Subcutaneous adipose tissue (tissue), 4 donors: ENCODE results near the gene ANHX. TPM values are rescaled to one million over a fixed set of nuclear protein-coding genes. Genes with fewer than 3 reads are reported as not detected.

Experiments
- total RNA-seq, 4 donors: library from RNA; depleted of rRNA; stranded (reverse); fragments of >200 nt; gene quantifications; one replicate each; pipeline ENCODE4 v1.1.0, GENCODE V29; 2016
- TF ChIP-seq, protein P1 (sequence below): fragments of 450-650 bp; IDR thresholded peaks from one replicate; pipeline ENCODE4 v1.5.1; 2016; ENCODE audit warnings: low read depth, mild to moderate bottlenecking, control low read depth, antibody characterized with exemption, moderate library complexity

ANHX gene
- total RNA-seq, 4 donors from 2014 or later, result not detected

DNA sequence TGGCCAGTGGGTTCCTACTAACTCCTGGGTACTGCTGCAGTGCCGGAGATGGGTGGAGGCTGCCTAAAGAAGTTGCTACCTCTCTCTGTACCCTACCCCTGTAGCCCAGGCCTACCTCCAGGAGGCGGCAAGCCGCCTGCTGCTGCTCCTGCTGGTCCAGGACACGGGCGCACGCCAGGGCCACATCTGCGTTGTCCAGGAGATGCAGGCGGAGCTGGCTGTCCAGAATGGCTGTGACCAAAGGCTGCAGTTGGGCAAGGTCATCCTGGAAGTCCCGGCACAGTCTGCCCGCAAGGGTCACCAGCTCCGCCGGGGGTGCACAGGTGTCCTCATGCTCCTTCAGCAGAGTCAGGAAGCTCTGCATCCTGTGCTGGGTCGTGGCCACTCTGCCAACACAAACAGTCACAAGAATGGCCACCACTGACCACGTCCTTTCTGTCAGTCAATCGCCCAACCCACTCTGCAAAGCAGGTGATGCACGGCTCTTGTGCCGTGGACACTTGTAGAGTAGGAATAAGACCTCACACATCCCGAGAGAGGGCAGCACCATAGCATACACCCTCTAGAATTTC, 1.6 kb downstream of the ANHX start:
- TF ChIP-seq, protein P1, sequence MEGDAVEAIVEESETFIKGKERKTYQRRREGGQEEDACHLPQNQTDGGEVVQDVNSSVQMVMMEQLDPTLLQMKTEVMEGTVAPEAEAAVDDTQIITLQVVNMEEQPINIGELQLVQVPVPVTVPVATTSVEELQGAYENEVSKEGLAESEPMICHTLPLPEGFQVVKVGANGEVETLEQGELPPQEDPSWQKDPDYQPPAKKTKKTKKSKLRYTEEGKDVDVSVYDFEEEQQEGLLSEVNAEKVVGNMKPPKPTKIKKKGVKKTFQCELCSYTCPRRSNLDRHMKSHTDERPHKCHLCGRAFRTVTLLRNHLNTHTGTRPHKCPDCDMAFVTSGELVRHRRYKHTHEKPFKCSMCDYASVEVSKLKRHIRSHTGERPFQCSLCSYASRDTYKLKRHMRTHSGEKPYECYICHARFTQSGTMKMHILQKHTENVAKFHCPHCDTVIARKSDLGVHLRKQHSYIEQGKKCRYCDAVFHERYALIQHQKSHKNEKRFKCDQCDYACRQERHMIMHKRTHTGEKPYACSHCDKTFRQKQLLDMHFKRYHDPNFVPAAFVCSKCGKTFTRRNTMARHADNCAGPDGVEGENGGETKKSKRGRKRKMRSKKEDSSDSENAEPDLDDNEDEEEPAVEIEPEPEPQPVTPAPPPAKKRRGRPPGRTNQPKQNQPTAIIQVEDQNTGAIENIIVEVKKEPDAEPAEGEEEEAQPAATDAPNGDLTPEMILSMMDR, result no peak

DNA sequence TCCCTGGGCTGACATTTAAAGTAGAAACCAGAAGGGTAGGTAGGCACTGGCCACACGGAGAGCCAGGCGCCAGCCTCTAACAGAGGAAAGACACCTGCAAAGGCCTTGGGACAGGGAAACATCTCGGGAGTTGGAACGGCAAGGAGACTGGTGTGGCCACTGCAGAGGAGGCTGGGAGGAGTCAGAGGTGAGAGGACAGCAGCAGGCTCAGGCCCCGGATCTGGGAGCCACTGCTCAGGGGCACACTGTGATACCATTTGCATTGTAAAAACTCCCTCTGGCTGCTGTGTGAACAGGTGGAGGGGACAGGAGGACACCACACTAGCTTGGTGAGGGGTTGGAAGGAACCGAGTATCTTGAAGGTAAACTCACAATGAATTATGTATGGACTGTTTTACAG, 2.7 kb downstream of the ANHX start:
- TF ChIP-seq, protein P1, result no peak

DNA sequence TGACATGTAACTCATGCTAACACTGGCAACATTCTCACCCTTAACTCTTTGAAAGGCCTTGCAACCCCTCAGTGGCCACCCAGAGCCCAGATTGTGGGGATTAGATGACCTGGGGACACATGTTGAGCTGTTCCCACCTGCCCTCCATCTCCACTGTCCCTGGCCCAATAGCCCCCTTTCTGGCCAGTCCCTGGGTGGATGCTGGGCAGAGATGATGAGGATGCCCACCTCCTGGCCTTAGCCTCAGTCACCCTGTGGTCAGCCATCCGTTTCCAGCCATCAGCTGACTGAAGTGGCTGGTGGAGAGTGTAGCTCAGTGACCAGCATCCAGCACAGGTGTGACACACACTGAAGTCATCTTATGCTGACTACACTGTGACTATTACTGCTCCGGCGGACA, 4.7 kb downstream of the ANHX start:
- TF ChIP-seq, protein P1, result no peak

DNA sequence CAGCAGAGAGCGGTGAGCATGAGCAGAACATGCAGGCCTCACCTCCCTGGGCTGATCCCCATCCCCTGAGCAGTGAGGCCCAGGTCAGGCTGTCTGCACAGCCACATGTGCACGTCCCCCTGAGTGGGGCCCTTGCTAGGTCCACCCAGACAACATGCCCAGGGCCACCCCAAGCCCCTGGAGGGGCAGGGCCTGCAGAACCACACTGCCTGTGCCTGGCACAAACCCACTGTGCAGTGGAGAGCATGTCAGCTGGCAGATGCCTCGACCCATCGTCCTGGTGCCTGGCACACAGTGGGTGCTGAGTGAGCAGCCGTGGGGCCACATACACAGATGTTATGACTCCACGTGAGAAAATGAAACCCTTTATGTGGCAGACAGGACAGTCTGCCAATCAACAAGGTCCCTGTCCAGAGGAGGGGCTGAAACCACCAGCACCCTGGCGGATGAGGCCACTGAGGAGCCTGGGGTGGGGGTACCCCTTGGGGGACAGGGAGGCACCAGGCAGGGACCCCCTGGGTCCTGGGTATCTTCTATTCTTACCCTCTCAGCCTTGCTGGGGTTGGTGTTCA, 8.3 kb downstream of the ANHX start:
- TF ChIP-seq, protein P1, result no peak

DNA sequence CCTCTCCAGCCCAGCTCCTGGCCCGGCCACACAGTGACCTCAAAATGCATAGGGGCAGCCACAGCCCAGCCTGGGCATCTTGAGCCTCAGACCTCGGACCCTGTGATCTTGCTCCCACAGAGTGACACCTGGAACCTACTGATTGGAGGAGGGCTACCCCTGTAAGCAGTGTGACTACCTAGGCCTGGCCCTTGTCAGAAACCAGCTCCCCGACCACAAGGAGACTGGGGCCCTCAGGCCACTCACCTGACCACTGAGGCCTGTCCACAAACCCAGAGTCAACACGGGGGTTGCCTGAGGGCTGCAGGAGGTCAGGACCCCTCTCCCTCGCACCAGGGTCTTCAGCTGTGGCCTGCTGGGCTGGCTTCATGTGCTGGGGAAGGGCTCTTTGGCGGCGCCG, 9.0 kb downstream of the ANHX start:
- TF ChIP-seq, protein P1, result no peak

DNA sequence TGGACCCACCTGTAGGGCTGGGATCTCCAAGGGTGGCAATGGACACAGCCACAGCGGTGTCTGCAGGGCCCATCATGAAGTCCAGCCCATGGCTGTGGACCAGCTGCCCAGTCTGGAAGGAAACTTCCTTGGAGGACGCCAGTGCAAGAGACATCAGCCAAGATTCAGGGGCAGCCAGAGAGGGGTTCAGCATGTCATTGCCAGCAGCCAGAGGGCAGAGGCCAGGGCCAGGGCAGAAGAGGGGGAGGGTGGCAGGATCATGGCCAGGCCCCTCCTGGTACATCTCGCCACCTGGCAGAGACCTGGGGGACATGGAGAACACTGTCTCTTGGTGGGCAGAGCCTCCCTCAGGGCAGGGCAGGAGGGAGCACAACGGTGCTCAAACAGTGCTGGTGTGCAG, 10.2 kb downstream of the ANHX start:
- TF ChIP-seq, protein P1, result no peak

DNA sequence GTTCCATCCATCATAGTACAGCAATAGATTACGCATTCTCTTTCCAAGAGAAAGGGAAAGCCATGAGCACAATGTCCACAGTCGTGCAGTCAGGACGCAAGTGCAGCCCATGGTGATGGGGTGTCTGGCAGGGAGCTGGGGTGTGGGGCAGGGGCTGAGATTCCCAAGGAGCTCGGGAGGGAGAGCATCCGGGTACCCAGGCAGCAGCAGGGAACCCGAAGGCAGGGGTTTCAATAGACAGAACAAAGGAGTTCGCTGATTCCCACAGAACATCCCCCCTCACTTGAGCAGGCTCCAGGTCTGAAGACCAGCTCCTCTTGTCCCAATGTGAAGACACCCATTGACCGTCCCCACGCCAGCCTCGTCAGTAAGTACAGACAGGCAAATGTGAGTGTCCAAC, 13.5 kb downstream of the ANHX start:
- TF ChIP-seq, protein P1, result no peak
